ENCODE measurements around the gene FOSL2. TPM values are rescaled to one million over a fixed set of nuclear protein-coding genes. Genes with fewer than 3 reads are reported as not detected.

FOSL2 gene
- total and polyA plus RNA-seq, 2 donors (not counting 1 experiment from before 2014, with no cell fraction given), result 2.5 to 37.7 TPM

DNA sequence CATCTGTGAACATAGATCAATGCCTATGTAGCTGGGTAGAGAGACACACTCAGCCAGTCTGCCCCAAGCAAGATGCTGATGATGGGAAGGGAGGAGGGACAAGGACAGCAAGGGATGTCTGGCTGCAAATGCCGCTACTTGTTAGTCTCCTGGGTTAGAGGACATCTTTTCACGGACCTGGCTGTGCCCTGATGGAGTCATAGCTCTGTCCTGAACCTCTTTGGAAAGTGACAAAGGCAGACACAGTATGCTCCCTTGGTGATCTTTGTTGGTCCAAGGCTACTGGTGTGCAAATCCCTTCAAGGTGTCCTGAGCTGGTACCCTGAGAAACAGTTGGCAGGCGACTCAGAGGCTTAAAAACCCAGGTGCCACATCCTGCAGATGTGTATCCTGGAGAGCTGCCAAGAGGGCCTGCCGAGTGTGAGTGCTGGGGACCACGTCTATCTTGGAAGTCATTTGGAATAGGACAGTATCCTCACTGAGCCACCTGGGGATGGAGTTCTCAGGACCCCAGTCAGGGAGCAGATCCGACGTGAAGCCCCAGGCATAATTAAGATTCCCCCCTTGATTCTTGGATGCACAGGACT is 10.8 kb downstream of the FOSL2 start:
- Histone ChIP-seq H3K27ac (ENCODE audit: low read length in 2 of 2) (no peak overlapping the region), H3K9me3 (ENCODE audit: control extremely low read depth in 1 of 3, control insufficient read depth in 2 of 3, insufficient read depth in 1 of 3, low read length in 2 of 3) (no peaks in the 10 kb centered on the region), H3K36me3 (replicated peaks in 1 of 2; ENCODE audit: control extremely low read depth in 1 of 2, control insufficient read depth in 1 of 2, extremely low read depth in 1 of 2, insufficient read depth in 2 of 2, low read length in 1 of 2) (no peaks in the 10 kb centered on the region), H2AFZ (ENCODE audit: insufficient read depth, low read depth, low read length, poor library complexity, severe bottlenecking) (no peak overlapping the region), H3K4me2 (replicated peaks; ENCODE audit: low read depth, low read length, poor library complexity, severe bottlenecking) (no peak overlapping the region), H3K4me3 (ENCODE audit: control extremely low read depth in 1 of 5, extremely low read depth in 1 of 5, insufficient read depth in 1 of 5, low read depth in 2 of 5, low read length in 4 of 5) (no peak overlapping the region), H4K20me1 (ENCODE audit: control insufficient read depth, insufficient read depth, low read length, poor library complexity, severe bottlenecking) (no peaks in the 10 kb centered on the region), H3K27me3 (replicated peaks in 1 of 4; ENCODE audit: control extremely low read depth in 1 of 4, control insufficient read depth in 3 of 4, insufficient read depth in 4 of 4, low read length in 3 of 4) (no peaks in the 10 kb centered on the region), H3K79me2 (ENCODE audit: control insufficient read depth, insufficient read depth, low read length) (no peaks in the 10 kb centered on the region), H3K4me1 (ENCODE audit: control insufficient read depth in 2 of 2, insufficient read depth in 2 of 2, low read length in 2 of 2) (no peaks in the 10 kb centered on the region), H3K9ac (ENCODE audit: low read length) (no peak overlapping the region)
- intact Hi-C loops (cut with micrococcal nuclease), result no loop called here
- peaks cover 3% of the 10 kb centered on the region for H3K27me3 Mint-ChIP-seq
- H3K4me3 Mint-ChIP-seq, result no peak overlapping the region
- no peak overlapping the region for H3K27ac Mint-ChIP-seq
- WGBS (ENCODE audit: insufficient coverage), result 62% methylated on average over 7 of the region's 7 CpGs
- no peak for ATAC-seq (ENCODE audit: low read depth)
- DNase-seq, result no peak
- ChIA-PET POLR2A (no interaction called here), CTCF (interaction anchor here (0.9 to 1.3 kb wide), 4 partner anchors 16 to 700 kb away, joined by 3 to 5 read pairs (median 4); no protein-coding TSS in a partner anchor)
- H3K9me3 Mint-ChIP-seq (ENCODE audit: insufficient read depth), result no peaks in the 10 kb centered on the region
- TF ChIP-seq CTCF (IDR thresholded peaks at IDR 0.05), result no peak
- TF ChIP-seq EZH2 (IDR thresholded peaks at IDR 0.05; ENCODE audit: borderline replicate concordance, insufficient read depth, low read depth, low read length, poor library complexity, severe bottlenecking), result no peak
- H3K4me1 Mint-ChIP-seq, result no peaks in the 10 kb centered on the region

GRCh38 chr2:28404086-28404485 is 11.4 kb downstream of the FOSL2 start:
- peaks cover 3% of the 10 kb centered on the region for H3K27me3 Mint-ChIP-seq
- H3K4me1 Mint-ChIP-seq, result peaks cover 4% of the 10 kb centered on the region
- no peaks in the 10 kb centered on the region for H3K4me1 ChIP-seq (ENCODE audit: control insufficient read depth in 2 of 2, insufficient read depth in 2 of 2, low read length in 2 of 2)
- no peak overlapping the region for H3K9ac ChIP-seq (ENCODE audit: low read length)
- no peak overlapping the region for H3K4me3 ChIP-seq (ENCODE audit: control extremely low read depth in 1 of 5, extremely low read depth in 1 of 5, insufficient read depth in 1 of 5, low read depth in 2 of 5, low read length in 4 of 5)
- WGBS (ENCODE audit: insufficient coverage), result 96% methylated on average over 10 of the region's 11 CpGs
- intact Hi-C loops (cut with micrococcal nuclease), result no loop called here
- no peaks in the 10 kb centered on the region for H3K27me3 ChIP-seq (replicated peaks in 1 of 4; ENCODE audit: control extremely low read depth in 1 of 4, control insufficient read depth in 3 of 4, insufficient read depth in 4 of 4, low read length in 3 of 4)
- no peak overlapping the region for H3K4me2 ChIP-seq (replicated peaks; ENCODE audit: low read depth, low read length, poor library complexity, severe bottlenecking)
- no peaks in the 10 kb centered on the region for H3K9me3 ChIP-seq (ENCODE audit: control extremely low read depth in 1 of 3, control insufficient read depth in 2 of 3, insufficient read depth in 1 of 3, low read length in 2 of 3)
- no peak overlapping the region for H3K4me3 Mint-ChIP-seq
- DNase-seq (no peak), ATAC-seq (ENCODE audit: low read depth) (no peak)
- ChIA-PET POLR2A (no interaction called here), CTCF (interaction anchor here (1.3 kb wide), 1 partner anchor 15 kb away, joined by 3 read pairs; no protein-coding TSS in a partner anchor)
- no peaks in the 10 kb centered on the region for H3K79me2 ChIP-seq (ENCODE audit: control insufficient read depth, insufficient read depth, low read length)
- no peak overlapping the region for H2AFZ ChIP-seq (ENCODE audit: insufficient read depth, low read depth, low read length, poor library complexity, severe bottlenecking)
- no peaks in the 10 kb centered on the region for H3K9me3 Mint-ChIP-seq (ENCODE audit: insufficient read depth)
- no peak overlapping the region for H3K27ac Mint-ChIP-seq
- no peaks in the 10 kb centered on the region for H3K36me3 ChIP-seq (replicated peaks in 1 of 2; ENCODE audit: control extremely low read depth in 1 of 2, control insufficient read depth in 1 of 2, extremely low read depth in 1 of 2, insufficient read depth in 2 of 2, low read length in 1 of 2)
- TF ChIP-seq EZH2 (IDR thresholded peaks at IDR 0.05; ENCODE audit: borderline replicate concordance, insufficient read depth, low read depth, low read length, poor library complexity, severe bottlenecking) (no peak), CTCF (IDR thresholded peaks at IDR 0.05) (no peak)
- H3K27ac ChIP-seq (ENCODE audit: low read length in 2 of 2), result no peak overlapping the region
- no peaks in the 10 kb centered on the region for H4K20me1 ChIP-seq (ENCODE audit: control insufficient read depth, insufficient read depth, low read length, poor library complexity, severe bottlenecking)
